Measurements from ENCODE around the gene F13A1.

- TF ChIP-seq GATA2 (IDR thresholded peaks at IDR 0.05; ENCODE audit: low read depth, low read length) = no peak
- no peak for TF ChIP-seq GATA3 (IDR thresholded peaks at IDR 0.05; ENCODE audit: low read depth, low read length)
Measured at GRCh38 chr6:6152060-6152459, 168.4 kb downstream of the F13A1 start.

Measured in SH-SY5Y (cell line).